HepG2 (cell line): ENCODE data around the gene PCDHGA5. TPM values are rescaled to one million over a fixed set of nuclear protein-coding genes. Genes with fewer than 3 reads are reported as not detected.

Experiments
- ATAC-seq: fragments of 200-7000 bp; cut with Tn5 transposase; 3 replicates; pipeline ENCODE4 v1.9.1; 2020; ENCODE audit warnings: mild to moderate bottlenecking, moderate library complexity
- BruUV-seq: library from RNA; stranded (reverse); fragments of 400-500 nt; replicated peaks from 2 replicates; lab custom pipeline; 2021; lab: Mats Ljungman, UMichigan
- CTCF ChIA-PET: fragments of 300-600 bp; formaldehyde crosslinking; extraction: SDS; loops from one replicate; lab custom pipeline; 2021; ENCODE audit warnings: low total read pairs, inconsistent platforms, low intra/inter-chr PET ratio; lab: Yijun Ruan, JAX
- POLR2A ChIA-PET: fragments of 350-600 bp; sonication (Branson Sonifier 250); formaldehyde crosslinking; loops from one replicate; lab custom pipeline; 2020; ENCODE audit warnings: antibody characterized with exemption, inconsistent platforms; lab: Yijun Ruan, JAX
- DNase-seq: peaks from one replicate; pipeline ENCODE4 v3.0.0-alpha.2; 2015; ENCODE audit warnings: low spot score
- FAIRE-seq: peaks from 3 replicates; lab custom pipeline; 2011; peaks lifted over from hg19 to GRCh38; lab: Jason Lieb, UNC
- H2AFZ ChIP-seq: one replicate; pipeline ENCODE4 v1.6.1; 2011; ENCODE audit warnings: low read length, inconsistent platforms
- H3K27ac ChIP-seq: fragments of 300-600 bp; 3 replicates; pipeline ENCODE4 v1.8.0; 2011; ENCODE audit warnings: mixed run types, mild to moderate bottlenecking, mixed read lengths, low read length, inconsistent platforms; ENCODE audit not compliant: insufficient read depth; ENCODE audit errors: extremely low read length
- H3K27me3 ChIP-seq, 2 experiments: fragments of 200-600 bp in 1 of 2; 2 replicates in 1 of 2; 3 replicates in 1 of 2; pipeline versions ENCODE4 v1.6.0 to v1.8.0; 2011; ENCODE audit warnings: low read length in 2 of 2, mild to moderate bottlenecking in 2 of 2, moderate library complexity in 2 of 2, inconsistent platforms in 1 of 2; ENCODE audit not compliant: insufficient read depth in 2 of 2, control insufficient read depth in 1 of 2
- H3K36me3 ChIP-seq, 2 experiments: fragments of 200-600 bp in 1 of 2; replicated peaks in 1 of 2; 2 replicates in 1 of 2; 3 replicates in 1 of 2; pipeline versions ENCODE4 v1.5.1 to v1.8.0; 2011; ENCODE audit warnings: low read length in 2 of 2, inconsistent platforms in 1 of 2; ENCODE audit not compliant: insufficient read depth in 2 of 2, control insufficient read depth in 1 of 2
- H3K4me1 ChIP-seq: 2 replicates; pipeline ENCODE4 v1.5.1; 2012; ENCODE audit warnings: low read length, inconsistent platforms; ENCODE audit not compliant: insufficient read depth
- H3K4me2 ChIP-seq: 2 replicates; pipeline ENCODE4 v1.6.0; 2011; ENCODE audit warnings: low read depth, low read length, inconsistent platforms
- H3K4me3 ChIP-seq, 3 experiments: fragments of 200-600 bp in 1 of 3; sonication (generic), shearing (Covaris generic) in 1 of 3; replicated peaks in 1 of 3; 2 replicates each; pipeline ENCODE4 v1.5.1; 2011 to 2016; ENCODE audit warnings: low read length in 3 of 3, inconsistent platforms in 2 of 3, low read depth in 2 of 3, mild to moderate bottlenecking in 2 of 3, control low read depth in 1 of 3, mixed read lengths in 1 of 3; ENCODE audit not compliant: insufficient read depth in 1 of 3
- H3K79me2 ChIP-seq: one replicate; pipeline ENCODE4 v1.6.1; 2011; ENCODE audit warnings: low read length, inconsistent platforms; ENCODE audit not compliant: insufficient read depth
- H3K9ac ChIP-seq: 2 replicates; pipeline ENCODE4 v1.6.0; 2011; ENCODE audit warnings: mild to moderate bottlenecking, low read depth, low read length, inconsistent platforms; ENCODE audit not compliant: insufficient read depth
- H3K9me3 ChIP-seq: 2 replicates; pipeline ENCODE4 v1.5.1; 2012; ENCODE audit warnings: mild to moderate bottlenecking, low read length
- H4K20me1 ChIP-seq: 2 replicates; pipeline ENCODE4 v1.6.0; 2011; ENCODE audit warnings: inconsistent platforms, mild to moderate bottlenecking, low read length, moderate library complexity; ENCODE audit not compliant: insufficient read depth
- CBX1 ChIP-seq: IDR thresholded peaks from one replicate; pipeline ENCODE4 v1.6.1; 2016; ENCODE audit warnings: antibody characterized with exemption, low read depth
- GMEB2 ChIP-seq: IDR thresholded peaks from 2 replicates; pipeline ENCODE4 v1.6.1; 2016; ENCODE audit warnings: missing biosample characterization, missing genetic modification reagents, low read depth
- HOXA5 ChIP-seq: sonication (generic); formaldehyde crosslinking; IDR thresholded peaks from 2 replicates; pipeline ENCODE4 v1.4.0; 2020; ENCODE audit warnings: missing genetic modification reagents
- SNAPC5 ChIP-seq: sonication (generic); formaldehyde crosslinking; IDR thresholded peaks from 2 replicates; pipeline ENCODE4 v1.8.1; 2023; ENCODE audit warnings: mild to moderate bottlenecking, missing genetic modification reagents, borderline replicate concordance
- XBP1 ChIP-seq: sonication (generic); formaldehyde crosslinking; IDR thresholded peaks from 2 replicates; pipeline ENCODE4 v1.5.0; 2020; ENCODE audit warnings: missing genetic modification reagents
- ZNF574 ChIP-seq: sonication (generic); formaldehyde crosslinking; IDR thresholded peaks from 2 replicates; pipeline ENCODE4 v1.4.0; 2020; ENCODE audit warnings: missing genetic modification reagents
- ZSCAN9 ChIP-seq: IDR thresholded peaks from 2 replicates; pipeline ENCODE4 v1.6.1; 2016; ENCODE audit warnings: borderline replicate concordance
- whole genome bisulfite sequencing: methylation state at CpG from one replicate; pipeline ENCODE4 v1.1.6; 2017; ENCODE audit warnings: low lambda C conversion rate; 5-methylcytosine and 5-hydroxymethylcytosine counted together
- in situ Hi-C: cut with HindIII; loops from 2 replicates; pipeline ENCODE4 v1.10.0; 2017; ENCODE audit warnings: low pct_unique_long_range_greater_than_20kb; ENCODE audit not compliant: extremely low pct_ligation_motif_present
- intact Hi-C: fragments of 100-400 bp; cut with micrococcal nuclease; formaldehyde crosslinking; loops from one replicate; pipeline ENCODE4 v1.10.0; 2022; ENCODE audit not compliant: unreplicated experiment
- polyA plus RNA-seq, 8 experiments: library from polyadenylated mRNA; depleted of rRNA in 3 of 8; stranded (reverse) in 7 of 8; unstranded in 1 of 8; fragments of >200 nt; fragmentation: Illumina TruSeq in 4 of 8; extraction: Trizol in 4 of 8; gene quantifications; 2 replicates each; pipeline versions ENCODE4 v1.2.1 to v1.2.3, GENCODE V29; 2011 to 2016; ENCODE audit warnings: low read depth in 4 of 8, missing spikeins in 1 of 8, mixed read lengths in 1 of 8; ENCODE audit not compliant: insufficient read depth in 1 of 8
- total RNA-seq, 5 experiments: library from RNA; depleted of rRNA; stranded (reverse); fragments of >200 nt; fragmentation: Illumina TruSeq; extraction: Trizol; gene quantifications; 2 replicates each; pipeline ENCODE4 v1.2.3, GENCODE V29; 2016; ENCODE audit warnings: low read depth in 1 of 5
- TF ChIP-seq, protein P1 (sequence below): sonication (generic); formaldehyde crosslinking; IDR thresholded peaks from 2 replicates; pipeline ENCODE4 v1.9.0; 2022; ENCODE audit warnings: low read depth, missing genetic modification reagents
- TF ChIP-seq, protein P2 (sequence below): sonication (generic); formaldehyde crosslinking; IDR thresholded peaks from 2 replicates; pipeline ENCODE4 v1.4.0; 2020; ENCODE audit warnings: missing genetic modification reagents, borderline replicate concordance
- TF ChIP-seq, protein P3 (sequence below): sonication (generic); formaldehyde crosslinking; IDR thresholded peaks from 2 replicates; pipeline ENCODE4 v1.5.1; 2020; ENCODE audit warnings: mild to moderate bottlenecking, missing genetic modification reagents, borderline replicate concordance

Gene PCDHGA5
- total and polyA plus RNA-seq, 2 of the 13 experiments (the other 11 are each of a cell fraction or from before 2014, with no cell fraction given): 0.27 to 0.32 TPM

DNA sequence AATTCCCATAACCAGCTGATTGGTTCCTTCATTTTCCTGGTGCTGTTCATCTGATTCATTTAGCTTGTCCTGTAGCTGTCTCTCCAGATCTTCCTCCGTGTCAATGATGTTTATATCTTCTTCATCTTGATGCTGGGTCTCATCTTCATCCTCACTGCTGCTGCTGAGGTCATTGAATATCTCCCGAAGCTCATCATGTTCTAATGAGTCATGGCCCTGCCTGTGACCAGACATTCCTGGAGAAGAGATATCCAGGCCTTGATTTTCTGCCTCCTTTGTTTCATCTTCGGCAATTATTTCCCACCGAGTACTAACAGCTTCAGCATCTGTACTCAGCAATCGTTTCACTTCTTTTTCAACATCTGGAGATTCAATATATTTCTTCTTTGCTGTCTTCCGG lies 44.8 kb upstream of the PCDHGA5 start:
- no peaks in the 10 kb centered on the region; a peak in 1 of 5 replicates for H3K27me3 ChIP-seq
- POLR2A ChIA-PET: no interaction called here
- TF ChIP-seq XBP1 (CRISPR knock-in tag) (no peak), CBX1 (no peak), ZNF574 (CRISPR knock-in tag) (no peak), ZSCAN9 (no peak), GMEB2 (CRISPR knock-in tag) (no peak), SNAPC5 (no peak), HOXA5 (CRISPR knock-in tag) (no peak)
- TF ChIP-seq, protein P1, sequence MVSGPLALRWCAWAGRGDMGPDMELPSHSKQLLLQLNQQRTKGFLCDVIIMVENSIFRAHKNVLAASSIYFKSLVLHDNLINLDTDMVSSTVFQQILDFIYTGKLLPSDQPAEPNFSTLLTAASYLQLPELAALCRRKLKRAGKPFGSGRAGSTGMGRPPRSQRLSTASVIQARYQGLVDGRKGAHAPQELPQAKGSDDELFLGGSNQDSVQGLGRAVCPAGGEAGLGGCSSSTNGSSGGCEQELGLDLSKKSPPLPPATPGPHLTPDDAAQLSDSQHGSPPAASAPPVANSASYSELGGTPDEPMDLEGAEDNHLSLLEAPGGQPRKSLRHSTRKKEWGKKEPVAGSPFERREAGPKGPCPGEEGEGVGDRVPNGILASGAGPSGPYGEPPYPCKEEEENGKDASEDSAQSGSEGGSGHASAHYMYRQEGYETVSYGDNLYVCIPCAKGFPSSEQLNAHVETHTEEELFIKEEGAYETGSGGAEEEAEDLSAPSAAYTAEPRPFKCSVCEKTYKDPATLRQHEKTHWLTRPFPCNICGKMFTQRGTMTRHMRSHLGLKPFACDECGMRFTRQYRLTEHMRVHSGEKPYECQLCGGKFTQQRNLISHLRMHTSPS (CRISPR knock-in tag): no peak
- TF ChIP-seq, protein P2, sequence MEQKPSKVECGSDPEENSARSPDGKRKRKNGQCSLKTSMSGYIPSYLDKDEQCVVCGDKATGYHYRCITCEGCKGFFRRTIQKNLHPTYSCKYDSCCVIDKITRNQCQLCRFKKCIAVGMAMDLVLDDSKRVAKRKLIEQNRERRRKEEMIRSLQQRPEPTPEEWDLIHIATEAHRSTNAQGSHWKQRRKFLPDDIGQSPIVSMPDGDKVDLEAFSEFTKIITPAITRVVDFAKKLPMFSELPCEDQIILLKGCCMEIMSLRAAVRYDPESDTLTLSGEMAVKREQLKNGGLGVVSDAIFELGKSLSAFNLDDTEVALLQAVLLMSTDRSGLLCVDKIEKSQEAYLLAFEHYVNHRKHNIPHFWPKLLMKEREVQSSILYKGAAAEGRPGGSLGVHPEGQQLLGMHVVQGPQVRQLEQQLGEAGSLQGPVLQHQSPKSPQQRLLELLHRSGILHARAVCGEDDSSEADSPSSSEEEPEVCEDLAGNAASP (CRISPR knock-in tag): no peak
- TF ChIP-seq, protein P3, sequence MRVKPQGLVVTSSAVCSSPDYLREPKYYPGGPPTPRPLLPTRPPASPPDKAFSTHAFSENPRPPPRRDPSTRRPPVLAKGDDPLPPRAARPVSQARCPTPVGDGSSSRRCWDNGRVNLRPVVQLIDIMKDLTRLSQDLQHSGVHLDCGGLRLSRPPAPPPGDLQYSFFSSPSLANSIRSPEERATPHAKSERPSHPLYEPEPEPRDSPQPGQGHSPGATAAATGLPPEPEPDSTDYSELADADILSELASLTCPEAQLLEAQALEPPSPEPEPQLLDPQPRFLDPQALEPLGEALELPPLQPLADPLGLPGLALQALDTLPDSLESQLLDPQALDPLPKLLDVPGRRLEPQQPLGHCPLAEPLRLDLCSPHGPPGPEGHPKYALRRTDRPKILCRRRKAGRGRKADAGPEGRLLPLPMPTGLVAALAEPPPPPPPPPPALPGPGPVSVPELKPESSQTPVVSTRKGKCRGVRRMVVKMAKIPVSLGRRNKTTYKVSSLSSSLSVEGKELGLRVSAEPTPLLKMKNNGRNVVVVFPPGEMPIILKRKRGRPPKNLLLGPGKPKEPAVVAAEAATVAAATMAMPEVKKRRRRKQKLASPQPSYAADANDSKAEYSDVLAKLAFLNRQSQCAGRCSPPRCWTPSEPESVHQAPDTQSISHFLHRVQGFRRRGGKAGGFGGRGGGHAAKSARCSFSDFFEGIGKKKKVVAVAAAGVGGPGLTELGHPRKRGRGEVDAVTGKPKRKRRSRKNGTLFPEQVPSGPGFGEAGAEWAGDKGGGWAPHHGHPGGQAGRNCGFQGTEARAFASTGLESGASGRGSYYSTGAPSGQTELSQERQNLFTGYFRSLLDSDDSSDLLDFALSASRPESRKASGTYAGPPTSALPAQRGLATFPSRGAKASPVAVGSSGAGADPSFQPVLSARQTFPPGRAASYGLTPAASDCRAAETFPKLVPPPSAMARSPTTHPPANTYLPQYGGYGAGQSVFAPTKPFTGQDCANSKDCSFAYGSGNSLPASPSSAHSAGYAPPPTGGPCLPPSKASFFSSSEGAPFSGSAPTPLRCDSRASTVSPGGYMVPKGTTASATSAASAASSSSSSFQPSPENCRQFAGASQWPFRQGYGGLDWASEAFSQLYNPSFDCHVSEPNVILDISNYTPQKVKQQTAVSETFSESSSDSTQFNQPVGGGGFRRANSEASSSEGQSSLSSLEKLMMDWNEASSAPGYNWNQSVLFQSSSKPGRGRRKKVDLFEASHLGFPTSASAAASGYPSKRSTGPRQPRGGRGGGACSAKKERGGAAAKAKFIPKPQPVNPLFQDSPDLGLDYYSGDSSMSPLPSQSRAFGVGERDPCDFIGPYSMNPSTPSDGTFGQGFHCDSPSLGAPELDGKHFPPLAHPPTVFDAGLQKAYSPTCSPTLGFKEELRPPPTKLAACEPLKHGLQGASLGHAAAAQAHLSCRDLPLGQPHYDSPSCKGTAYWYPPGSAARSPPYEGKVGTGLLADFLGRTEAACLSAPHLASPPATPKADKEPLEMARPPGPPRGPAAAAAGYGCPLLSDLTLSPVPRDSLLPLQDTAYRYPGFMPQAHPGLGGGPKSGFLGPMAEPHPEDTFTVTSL: no peak

More for the DNA sequence above, 44.8 kb upstream of the PCDHGA5 start:
- in situ Hi-C loops (no loop called here), intact Hi-C loops (no loop called here)
- peaks cover 4 to 14% of the 10 kb centered on the region in 2 experiments for H3K36me3 ChIP-seq
- H3K9ac ChIP-seq: no peak overlapping the region
- H3K4me2 ChIP-seq: peak overlapping the region; percentile 75
- no peak overlapping the region for H3K27ac ChIP-seq
- 96% methylated on average over 6 of the region's 6 CpGs for WGBS
- no peak overlapping the region; a peak in 1 of 6 replicates for H3K4me3 ChIP-seq
- CTCF ChIA-PET: no interaction called here
- no peak overlapping the region for H2AFZ ChIP-seq
- FAIRE-seq: no peak
- H3K4me1 ChIP-seq: peaks cover 26% of the 10 kb centered on the region
- peaks cover 23% of the 10 kb centered on the region for H3K79me2 ChIP-seq
- no peak for DNase-seq
- ATAC-seq: no peak
- no peaks in the 10 kb centered on the region for H4K20me1 ChIP-seq
- no TSS peak for BruUV-seq
- peaks cover 48% of the 10 kb centered on the region for H3K9me3 ChIP-seq
